ENCODE results near the gene VWA5A.

DNA sequence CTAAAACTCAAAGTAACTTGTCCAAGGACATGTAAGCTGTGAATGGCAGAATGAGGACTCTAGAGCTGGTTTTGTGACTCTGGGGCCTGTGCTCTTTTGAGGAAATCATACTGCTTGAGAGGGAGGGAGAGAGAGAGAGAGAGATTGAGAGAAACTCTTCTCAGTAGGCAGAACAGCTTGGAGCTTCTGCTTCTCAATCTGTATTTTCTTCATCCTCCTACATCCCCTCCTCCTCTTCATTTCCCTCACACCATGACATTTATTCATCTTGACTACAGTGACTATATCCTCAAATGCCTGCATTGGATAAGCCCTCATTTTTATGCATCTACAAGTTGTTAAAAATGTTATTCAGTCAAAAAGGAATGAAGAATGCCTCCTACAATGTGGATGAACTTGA lies 44.2 kb downstream of the VWA5A start:
- TF ChIP-seq POLR2A (IDR thresholded peaks at IDR 0.05) = no peak
- TF ChIP-seq, protein P1, sequence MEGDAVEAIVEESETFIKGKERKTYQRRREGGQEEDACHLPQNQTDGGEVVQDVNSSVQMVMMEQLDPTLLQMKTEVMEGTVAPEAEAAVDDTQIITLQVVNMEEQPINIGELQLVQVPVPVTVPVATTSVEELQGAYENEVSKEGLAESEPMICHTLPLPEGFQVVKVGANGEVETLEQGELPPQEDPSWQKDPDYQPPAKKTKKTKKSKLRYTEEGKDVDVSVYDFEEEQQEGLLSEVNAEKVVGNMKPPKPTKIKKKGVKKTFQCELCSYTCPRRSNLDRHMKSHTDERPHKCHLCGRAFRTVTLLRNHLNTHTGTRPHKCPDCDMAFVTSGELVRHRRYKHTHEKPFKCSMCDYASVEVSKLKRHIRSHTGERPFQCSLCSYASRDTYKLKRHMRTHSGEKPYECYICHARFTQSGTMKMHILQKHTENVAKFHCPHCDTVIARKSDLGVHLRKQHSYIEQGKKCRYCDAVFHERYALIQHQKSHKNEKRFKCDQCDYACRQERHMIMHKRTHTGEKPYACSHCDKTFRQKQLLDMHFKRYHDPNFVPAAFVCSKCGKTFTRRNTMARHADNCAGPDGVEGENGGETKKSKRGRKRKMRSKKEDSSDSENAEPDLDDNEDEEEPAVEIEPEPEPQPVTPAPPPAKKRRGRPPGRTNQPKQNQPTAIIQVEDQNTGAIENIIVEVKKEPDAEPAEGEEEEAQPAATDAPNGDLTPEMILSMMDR (IDR thresholded peaks at IDR 0.05) = no peak
